Stimulated activated effector memory CD8-positive, alpha-beta T cell treated with anti-CD3 and anti-CD28 coated beads, Interleukin-12 subunit alpha, Interleukin-12 subunit beta, amount 100 ng/mL, for 72 hours (primary cell): Measurements from ENCODE around the gene PIGC.
"Not testable (repeated sequence)": the region's sequence is repeated elsewhere in the genome, so short reads cannot be mapped to it uniquely, and the experiment has no call there.

ENCODE experiments used
- ATAC-seq: fragments of 150-1000 bp; cut with Tn5 transposase; 2 replicates; pipeline ENCODE4 v1.10.0; 2021
- DNase-seq, 2 donors: peaks; one replicate each; pipeline ENCODE4 v3.0.0; 2021 to 2022; ENCODE audit warnings: low spot score in 2 of 2
- H3K27ac Mint-ChIP-seq: one replicate; pipeline ENCODE4 v1.8.0; 2022; ENCODE audit warnings: mild to moderate bottlenecking, mixed read lengths
- H3K36me3 Mint-ChIP-seq: one replicate; pipeline ENCODE4 v1.8.0; 2022; ENCODE audit warnings: mild to moderate bottlenecking, mixed read lengths
- H3K4me1 Mint-ChIP-seq: one replicate; pipeline ENCODE4 v1.8.0; 2022; ENCODE audit warnings: mixed read lengths
- H3K4me3 Mint-ChIP-seq: one replicate; pipeline ENCODE4 v1.8.0; 2022; ENCODE audit warnings: mild to moderate bottlenecking, mixed read lengths
- H3K9me3 Mint-ChIP-seq: one replicate; pipeline ENCODE4 v1.8.0; 2022; ENCODE audit warnings: mixed read lengths

Gene PIGC

DNA sequence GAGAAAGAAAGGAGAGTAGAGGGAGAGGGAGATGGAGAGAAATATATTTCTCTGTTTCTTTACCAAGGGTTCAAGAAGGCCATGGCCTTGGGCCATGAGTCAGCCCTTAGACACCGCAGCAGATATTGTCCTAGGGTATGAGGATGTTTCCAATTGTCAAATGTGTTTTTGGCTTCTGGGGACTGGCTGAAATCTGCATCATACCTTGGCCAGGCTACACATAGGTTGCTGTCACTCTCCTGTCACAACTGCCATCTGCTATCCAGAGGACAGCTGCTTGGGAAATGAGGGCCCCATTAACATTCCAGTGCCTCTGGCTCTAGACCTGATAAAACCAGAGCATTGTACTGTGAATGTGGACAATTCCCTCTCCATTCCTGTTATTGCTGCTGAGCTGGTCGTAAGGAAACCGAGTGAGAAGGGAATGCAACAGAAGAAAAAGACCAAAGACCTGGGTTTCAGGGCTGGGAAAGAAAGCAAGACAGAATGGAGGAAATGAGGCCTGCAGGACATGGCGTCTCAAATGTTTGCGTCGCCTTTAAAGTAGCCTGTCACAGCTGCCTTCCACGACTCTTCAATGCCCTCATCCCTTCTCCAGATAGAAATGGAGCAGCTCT is 8.8 kb upstream of the PIGC start:
- no peaks in the 10 kb centered on the region for H3K9me3 Mint-ChIP-seq
- no peak for DNase-seq
- peaks cover 12% of the 10 kb centered on the region for H3K4me1 Mint-ChIP-seq
- H3K4me3 Mint-ChIP-seq: no peak overlapping the region
- ATAC-seq: no peak
- no peaks in the 10 kb centered on the region for H3K36me3 Mint-ChIP-seq
- no peak overlapping the region for H3K27ac Mint-ChIP-seq

DNA sequence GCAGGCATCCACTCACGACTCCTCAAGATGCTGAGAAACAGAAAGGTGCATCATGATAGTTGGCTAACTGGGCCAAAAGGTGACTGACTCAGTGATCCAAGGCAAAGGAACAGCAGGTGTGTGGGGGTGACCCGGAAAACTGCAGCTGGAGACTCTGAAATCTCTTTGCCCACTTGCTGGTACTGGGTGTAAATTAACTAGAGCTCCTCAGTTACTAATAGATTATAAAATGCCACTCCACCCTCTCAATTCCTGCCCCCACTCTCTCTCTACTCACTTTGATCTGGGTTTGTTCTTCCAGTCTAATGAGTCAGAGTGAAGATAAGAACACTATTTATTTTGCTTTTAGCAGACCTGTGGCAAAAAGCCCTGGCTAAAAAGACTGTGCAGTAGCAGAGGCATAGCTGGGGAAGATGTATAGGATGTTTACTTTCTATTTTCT is 7.2 kb upstream of the PIGC start:
- Mint-ChIP-seq H3K4me1 (peaks cover 12% of the 10 kb centered on the region), H3K9me3 (no peaks in the 10 kb centered on the region), H3K4me3 (no peak overlapping the region), H3K27ac (no peak overlapping the region), H3K36me3 (no peaks in the 10 kb centered on the region)
- DNase-seq (no peak), ATAC-seq (peak; percentile 72)

DNA sequence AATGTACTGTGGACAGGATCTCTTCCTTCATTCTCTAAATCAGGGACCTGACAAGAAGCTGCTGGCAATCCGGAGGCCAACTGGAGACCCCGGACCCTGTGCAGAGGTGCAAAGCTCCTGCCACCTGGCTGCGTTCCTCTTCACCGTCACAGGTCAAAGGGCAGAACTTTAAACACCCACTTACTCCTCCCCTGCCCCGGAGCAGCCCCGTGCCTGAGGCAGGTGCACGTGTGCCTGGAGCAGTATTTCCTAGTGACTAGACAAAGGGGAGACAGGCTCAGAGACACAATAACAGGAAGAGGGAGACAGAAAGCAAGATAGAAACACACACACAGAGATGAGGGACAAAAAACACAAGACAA is 6.6 kb upstream of the PIGC start:
- no peak overlapping the region for H3K27ac Mint-ChIP-seq
- ATAC-seq: no peak
- peaks cover 12% of the 10 kb centered on the region for H3K4me1 Mint-ChIP-seq
- H3K9me3 Mint-ChIP-seq: no peaks in the 10 kb centered on the region
- H3K36me3 Mint-ChIP-seq: no peaks in the 10 kb centered on the region
- no peak for DNase-seq
- no peak overlapping the region for H3K4me3 Mint-ChIP-seq

DNA sequence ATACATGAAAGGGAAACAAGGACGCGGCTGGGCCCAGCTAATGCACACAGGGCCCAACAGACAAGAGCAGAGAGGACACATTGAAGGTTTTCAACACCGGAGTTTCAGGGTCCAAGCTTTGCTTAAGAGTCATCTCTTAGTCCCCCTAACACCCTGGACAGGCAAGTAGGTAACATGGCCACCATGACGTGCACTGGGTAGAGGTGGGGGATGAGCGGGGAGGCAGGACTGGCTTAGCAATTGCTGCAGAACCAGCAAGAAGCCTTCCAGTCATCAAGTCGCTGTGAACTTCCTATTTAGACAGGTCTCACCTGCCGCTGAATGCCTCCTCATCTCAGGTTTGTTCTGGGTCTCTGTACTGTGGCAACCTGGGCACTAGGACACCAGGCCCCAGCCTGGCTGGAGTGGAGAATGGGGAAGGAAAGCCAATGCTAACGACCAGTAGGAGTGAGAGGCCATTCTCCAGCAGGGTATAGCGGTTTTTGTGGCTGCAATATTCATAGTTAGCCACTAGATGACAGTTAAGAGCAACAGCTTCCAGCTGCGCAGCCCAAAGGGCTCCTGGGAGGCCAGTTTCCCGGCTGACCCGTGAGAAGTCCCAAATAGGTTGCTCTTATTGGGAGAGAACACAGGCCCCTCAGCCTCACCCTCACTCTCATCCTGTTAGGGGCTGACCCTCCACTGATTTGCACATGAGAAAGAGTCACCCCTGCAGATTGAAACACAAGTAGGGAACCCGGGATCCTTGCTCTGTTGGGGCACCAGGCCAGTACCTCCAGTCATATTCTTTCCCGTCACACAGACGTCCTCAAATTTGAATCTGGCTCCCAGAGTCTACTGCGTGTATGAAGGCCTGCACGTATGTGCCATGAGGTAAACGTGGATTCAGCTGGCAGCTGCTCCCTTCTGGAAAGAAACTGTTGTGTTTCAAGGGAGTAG is 6.0 kb upstream of the PIGC start:
- DNase-seq: peak; percentile 22 to 66
- no peaks in the 10 kb centered on the region for H3K9me3 Mint-ChIP-seq
- no peak overlapping the region for H3K27ac Mint-ChIP-seq

DNA sequence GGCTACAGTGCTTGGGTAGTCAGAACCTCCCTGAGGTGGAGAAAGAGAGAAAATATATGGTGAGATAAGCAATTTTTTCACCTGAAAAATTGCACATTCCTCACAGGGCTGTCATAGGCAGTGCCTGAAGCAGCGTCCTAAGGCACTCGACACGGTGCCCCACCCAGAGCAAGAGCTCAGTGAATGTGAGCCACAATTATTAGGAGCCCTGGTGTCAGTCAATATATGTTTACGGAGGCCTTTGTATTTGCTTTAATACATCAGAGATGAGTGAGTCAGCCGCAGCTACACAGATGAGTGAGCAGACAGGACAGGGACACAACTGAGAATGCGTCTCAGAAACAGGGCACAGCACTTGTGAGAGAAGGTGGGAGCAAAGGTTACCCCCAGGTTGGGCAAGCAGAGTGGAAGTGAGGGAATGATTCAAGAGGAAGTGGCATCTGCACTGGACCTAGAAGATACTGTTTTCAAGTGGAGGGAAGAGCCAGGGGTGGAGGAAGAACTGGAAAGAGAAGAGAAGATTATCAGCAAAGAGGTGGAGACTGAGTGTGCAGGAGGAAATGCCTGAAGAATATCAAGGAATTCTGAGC is 5.2 kb upstream of the PIGC start:
- Mint-ChIP-seq H3K4me1 (peaks cover 18% of the 10 kb centered on the region), H3K27ac (no peak overlapping the region), H3K9me3 (no peaks in the 10 kb centered on the region), H3K36me3 (no peaks in the 10 kb centered on the region), H3K4me3 (no peak overlapping the region)
- ATAC-seq (peak; percentile 82), DNase-seq (peak in 1 of 2 donors; percentile 58)

More for the DNA sequence above, 6.0 kb upstream of the PIGC start:
- peaks cover 12% of the 10 kb centered on the region for H3K4me1 Mint-ChIP-seq
- peak; percentile 66 for ATAC-seq
- H3K36me3 Mint-ChIP-seq: no peaks in the 10 kb centered on the region
- no peak overlapping the region for H3K4me3 Mint-ChIP-seq

DNA sequence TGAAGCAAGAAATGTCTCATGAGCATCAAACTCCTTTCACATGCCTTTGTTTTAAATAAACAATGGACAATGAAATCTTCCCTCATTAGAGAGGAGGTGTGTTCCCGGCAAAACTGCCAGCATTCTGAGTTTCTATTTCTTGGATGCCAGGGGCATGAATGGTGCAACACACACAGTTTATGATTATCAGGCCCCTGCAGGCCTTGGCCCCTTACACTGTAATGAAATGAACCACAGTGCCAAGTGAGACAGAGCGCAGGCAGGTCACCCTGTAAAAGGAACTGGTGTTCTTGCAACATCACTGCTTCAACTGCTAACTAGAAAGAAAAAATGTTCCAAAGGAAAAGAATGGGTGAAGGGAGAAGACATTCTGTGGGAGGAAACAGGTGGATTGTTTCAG is 3.8 kb upstream of the PIGC start:
- no peak for ATAC-seq
- Mint-ChIP-seq H3K4me1 (peaks cover 24% of the 10 kb centered on the region), H3K36me3 (no peaks in the 10 kb centered on the region), H3K27ac (no peak overlapping the region), H3K4me3 (no peak overlapping the region), H3K9me3 (no peaks in the 10 kb centered on the region)
- DNase-seq: no peak

DNA sequence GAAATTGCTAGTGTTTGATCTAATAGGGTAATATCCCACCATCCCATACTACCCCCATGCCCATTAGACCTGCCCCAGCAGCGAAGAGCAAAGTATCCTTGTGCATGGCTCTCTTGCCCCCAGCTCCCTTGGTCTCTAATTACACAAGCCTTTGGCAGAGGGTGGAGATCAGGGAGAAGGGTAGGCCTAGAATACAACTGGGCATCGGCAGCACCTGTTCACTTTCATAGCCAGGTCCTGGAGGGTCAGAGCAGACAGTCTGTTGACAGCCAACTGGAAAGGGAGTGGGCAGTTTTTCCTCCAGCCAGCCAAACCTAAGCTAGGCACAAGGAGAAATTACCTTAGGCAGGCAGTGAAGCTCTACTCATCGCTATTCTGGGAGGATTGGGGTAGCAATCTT is 2.7 kb upstream of the PIGC start:
- ATAC-seq (no peak), DNase-seq (no peak)
- peaks cover 8% of the 10 kb centered on the region for H3K36me3 Mint-ChIP-seq
- H3K4me1 Mint-ChIP-seq: peaks cover 35% of the 10 kb centered on the region
- H3K4me3 Mint-ChIP-seq: no peak overlapping the region
- peak overlapping the region; percentile 41 for H3K27ac Mint-ChIP-seq
- H3K9me3 Mint-ChIP-seq: no peaks in the 10 kb centered on the region

DNA sequence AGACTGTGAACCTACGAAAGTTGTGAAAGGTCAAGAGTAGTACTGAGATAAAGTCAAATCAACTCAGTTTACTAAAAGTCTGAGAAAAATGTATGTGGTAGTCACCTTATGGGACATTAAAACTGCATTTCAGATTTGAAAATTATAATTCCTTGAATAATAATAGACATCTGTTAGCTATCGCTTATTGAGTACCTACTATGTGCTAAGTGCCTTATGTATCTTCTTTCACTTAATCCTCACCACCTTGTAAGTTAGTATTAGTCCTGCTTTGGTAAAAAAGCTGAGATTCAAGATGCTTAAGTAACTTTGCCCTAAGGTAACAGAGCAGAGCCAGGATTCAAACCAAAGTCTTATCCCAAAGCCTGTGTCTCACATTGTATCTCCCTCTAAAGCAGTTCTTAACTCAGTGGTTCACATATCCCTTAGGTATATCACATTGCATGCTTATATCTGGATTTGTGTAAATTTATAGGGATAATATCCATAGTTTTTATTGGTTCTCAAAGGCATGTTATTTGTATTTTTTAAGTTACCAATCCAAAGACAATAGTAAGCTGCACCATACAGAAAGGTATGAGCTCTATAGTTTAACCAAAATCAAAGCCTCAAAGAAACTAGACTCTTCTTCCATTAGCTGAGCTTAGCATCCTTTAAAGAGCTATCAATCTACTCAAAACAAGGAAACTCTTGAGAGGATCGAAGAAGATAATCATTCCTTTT is 865 bp downstream of the PIGC start:
- H3K27ac Mint-ChIP-seq: peak overlapping the region; percentile 96
- DNase-seq (no peak), ATAC-seq (no peak)
- peaks cover 15% of the 10 kb centered on the region for H3K36me3 Mint-ChIP-seq
- peak overlapping the region; percentile 87 for H3K4me3 Mint-ChIP-seq
- H3K4me1 Mint-ChIP-seq: peaks cover 37% of the 10 kb centered on the region
- H3K9me3 Mint-ChIP-seq: no peaks in the 10 kb centered on the region

DNA sequence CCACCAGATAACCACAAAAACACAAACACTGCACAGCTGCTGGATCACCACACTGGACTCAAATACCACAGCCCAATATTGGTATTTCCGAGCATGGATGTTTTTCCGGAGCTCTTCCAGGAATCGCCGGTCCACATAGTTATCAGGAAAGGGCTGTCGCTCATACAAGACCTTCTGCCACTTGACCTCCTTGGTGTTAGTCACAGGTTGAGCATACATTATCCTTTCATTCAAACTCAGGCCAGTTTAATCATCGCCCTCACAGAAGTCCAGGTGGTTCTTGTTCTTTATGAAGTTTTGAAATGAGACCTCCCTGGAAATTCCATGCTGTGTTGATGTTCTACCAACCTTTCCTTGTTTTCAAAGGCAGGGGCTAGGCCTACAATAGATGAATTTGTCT is 1.5 kb downstream of the PIGC start:
- H3K4me3 Mint-ChIP-seq: peak overlapping the region; percentile 87
- no peak for DNase-seq
- no peaks in the 10 kb centered on the region for H3K9me3 Mint-ChIP-seq
- H3K27ac Mint-ChIP-seq: peak overlapping the region; percentile 27
- H3K36me3 Mint-ChIP-seq: peaks cover 15% of the 10 kb centered on the region
- no peak for ATAC-seq
- H3K4me1 Mint-ChIP-seq: peaks cover 37% of the 10 kb centered on the region

DNA sequence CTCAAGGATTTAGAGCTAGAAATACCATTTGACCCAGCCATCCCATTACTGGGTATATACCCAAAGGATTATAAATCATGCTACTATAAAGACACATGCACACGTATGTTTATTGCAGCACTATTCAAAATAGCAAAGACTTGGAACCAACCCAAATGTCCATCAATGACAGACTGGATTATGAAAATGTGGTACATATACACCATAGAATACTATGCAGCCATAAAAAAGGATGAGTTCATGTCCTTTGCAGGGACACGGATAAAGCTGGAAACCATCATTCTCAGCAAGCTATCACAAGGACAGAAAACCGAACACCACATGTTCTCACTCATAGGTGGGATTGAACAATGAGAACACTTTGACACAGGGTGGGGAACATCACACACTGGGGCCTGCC is 6.7 kb downstream of the PIGC start:
- DNase-seq, H3K27ac Mint-ChIP-seq, H3K4me3 Mint-ChIP-seq, ATAC-seq, H3K9me3 Mint-ChIP-seq: not testable (repeated sequence)
- Mint-ChIP-seq H3K36me3 (peaks cover 11% of the 10 kb centered on the region), H3K4me1 (peaks cover 37% of the 10 kb centered on the region)

DNA sequence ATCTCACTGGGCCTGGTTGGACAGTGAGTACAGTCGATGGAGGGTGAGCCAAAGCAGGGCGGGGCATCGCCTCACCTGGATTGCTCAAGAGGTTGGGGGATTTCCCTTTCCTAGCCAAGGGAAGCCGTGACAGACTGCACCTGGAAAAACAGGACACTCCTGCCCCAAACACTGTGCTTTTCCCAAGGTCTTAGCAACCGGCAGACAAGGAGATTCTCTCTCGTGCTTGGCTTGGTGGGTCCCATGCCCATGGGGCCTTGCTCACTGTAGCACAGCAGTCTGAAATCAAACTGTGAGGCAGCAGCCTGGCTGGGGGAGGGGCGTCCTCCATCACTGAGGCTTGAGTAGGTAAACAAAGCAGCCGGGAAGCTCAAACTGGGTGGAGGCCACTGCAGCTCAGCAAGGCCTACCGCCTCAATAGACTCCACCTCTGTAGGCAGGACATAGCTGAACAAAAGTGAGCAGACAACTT is 12.1 kb downstream of the PIGC start:
- Mint-ChIP-seq H3K9me3 (no peaks in the 10 kb centered on the region), H3K4me1 (peaks cover 22% of the 10 kb centered on the region), H3K4me3 (no peak overlapping the region), H3K36me3 (no peaks in the 10 kb centered on the region), H3K27ac (no peak overlapping the region)
- DNase-seq (no peak), ATAC-seq (no peak)

DNA sequence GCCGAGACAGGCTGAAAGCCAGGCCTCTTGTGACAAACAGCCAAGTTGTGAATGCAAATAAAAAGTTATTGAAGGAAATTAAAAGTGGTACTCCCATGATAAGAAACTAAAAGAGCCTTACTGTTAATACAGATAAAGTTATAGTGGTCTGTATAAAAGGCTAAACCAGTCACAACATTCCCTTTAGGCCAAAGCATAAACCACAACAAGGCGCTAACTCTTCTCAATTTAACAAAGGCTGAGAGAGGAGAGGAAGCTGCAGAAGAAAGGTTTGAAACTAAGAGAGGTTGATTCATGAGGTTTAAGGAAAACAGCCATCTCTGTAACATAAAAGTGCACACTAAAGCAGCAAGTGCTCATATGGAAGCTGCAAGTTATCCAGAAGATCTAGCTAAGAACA is 12.7 kb downstream of the PIGC start:
- ATAC-seq (no peak), DNase-seq (no peak)
- Mint-ChIP-seq H3K4me3 (no peak overlapping the region), H3K36me3 (no peaks in the 10 kb centered on the region), H3K27ac (no peak overlapping the region), H3K4me1 (peaks cover 22% of the 10 kb centered on the region), H3K9me3 (no peaks in the 10 kb centered on the region)

DNA sequence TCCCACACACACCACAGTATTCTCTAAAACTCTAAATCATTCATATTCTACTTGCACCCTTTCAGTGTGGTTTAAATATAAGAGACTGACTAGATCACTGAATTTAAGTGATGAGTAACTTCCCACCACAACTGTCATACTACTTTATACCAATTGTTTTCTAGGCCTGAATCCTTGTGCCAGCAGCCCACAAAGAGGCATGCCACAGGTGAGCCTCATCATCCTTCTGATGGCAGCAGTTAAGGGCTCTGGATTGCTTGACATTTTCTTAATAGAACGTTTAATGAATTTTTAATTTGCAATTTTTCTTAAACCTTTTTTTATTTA is 13.8 kb downstream of the PIGC start:
- Mint-ChIP-seq H3K4me1 (peaks cover 22% of the 10 kb centered on the region), H3K36me3 (no peaks in the 10 kb centered on the region), H3K4me3 (no peak overlapping the region), H3K9me3 (no peaks in the 10 kb centered on the region), H3K27ac (no peak overlapping the region)
- DNase-seq (no peak), ATAC-seq (no peak)

DNA sequence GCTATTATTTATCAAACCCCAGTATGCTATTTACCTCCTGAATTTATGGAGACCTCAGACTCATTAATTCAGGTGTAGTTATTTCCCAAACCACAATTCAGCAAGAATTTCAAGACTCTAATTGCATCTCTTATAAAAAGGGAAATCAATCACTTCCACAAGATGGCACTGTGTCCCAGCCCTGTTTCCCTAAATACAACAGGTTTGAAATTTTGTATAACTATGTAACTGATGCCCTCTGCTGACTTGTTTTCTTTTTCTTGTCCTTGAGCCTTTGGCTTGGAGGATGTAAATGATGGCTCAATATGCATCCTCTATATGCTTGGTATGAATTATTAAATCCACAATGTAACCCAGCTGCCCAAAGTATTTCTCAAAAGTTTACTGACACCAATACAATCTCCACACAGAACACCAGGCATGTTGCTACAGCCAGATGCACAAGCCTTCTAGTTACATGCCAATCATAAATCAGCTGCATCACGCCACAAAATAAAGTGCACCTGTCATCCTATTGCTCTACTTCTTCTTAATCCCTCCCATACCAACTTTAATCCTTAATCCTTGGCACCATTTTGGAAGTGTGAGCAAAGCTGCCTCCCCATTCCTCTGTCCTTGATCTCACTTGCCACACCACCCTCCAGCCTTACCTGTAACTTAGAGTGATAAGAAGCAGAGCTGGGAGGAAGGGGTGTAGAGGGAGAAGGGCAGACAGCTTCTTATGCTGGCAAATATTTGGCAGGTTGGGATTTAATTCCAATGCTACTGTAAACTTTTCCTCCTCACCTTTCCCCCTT is 14.3 kb downstream of the PIGC start:
- DNase-seq (no peak), ATAC-seq (peak; percentile 61)
- Mint-ChIP-seq H3K36me3 (no peaks in the 10 kb centered on the region), H3K27ac (no peak overlapping the region), H3K9me3 (no peaks in the 10 kb centered on the region), H3K4me1 (peaks cover 20% of the 10 kb centered on the region), H3K4me3 (no peak overlapping the region)

DNA sequence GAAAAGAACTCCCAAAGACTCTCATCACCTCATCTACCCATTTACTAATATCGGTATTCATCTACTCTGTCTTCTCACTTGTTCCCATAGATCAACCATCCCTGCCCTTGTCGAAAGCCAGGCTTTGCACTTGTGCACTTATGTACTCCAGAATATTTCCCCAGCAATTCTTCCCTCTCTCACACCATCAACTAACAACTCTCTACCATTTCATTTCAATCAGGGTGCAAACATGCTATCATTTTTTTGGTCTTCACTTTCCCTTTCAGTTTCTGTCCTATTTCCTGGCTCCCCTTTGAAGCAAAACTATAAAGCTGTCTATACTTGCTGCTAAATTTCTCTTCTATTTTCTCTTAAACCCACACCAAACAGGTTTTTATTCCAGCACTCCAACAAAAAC is 16.7 kb downstream of the PIGC start:
- DNase-seq (no peak), ATAC-seq (no peak)
- Mint-ChIP-seq H3K4me3 (no peak overlapping the region), H3K9me3 (no peaks in the 10 kb centered on the region), H3K27ac (no peak overlapping the region), H3K36me3 (no peaks in the 10 kb centered on the region), H3K4me1 (peaks cover 6% of the 10 kb centered on the region)
